Mesendoderm (in vitro differentiated cells): ENCODE data around the gene SAMD15.

Experiments used
- DNase-seq: peaks from one replicate; pipeline ENCODE4 v3.0.0; 2013
- H2AK5ac ChIP-seq: 2 replicates; pipeline ENCODE4 v1.6.1; 2013; ENCODE audit warnings: low read length, inconsistent platforms
- H2BK120ac ChIP-seq: 2 replicates; pipeline ENCODE4 v1.6.1; 2013; ENCODE audit warnings: low read depth, mild to moderate bottlenecking, low read length, moderate library complexity, mixed read lengths
- H2BK15ac ChIP-seq: replicated peaks from 2 replicates; pipeline ENCODE4 v1.6.1; 2013; ENCODE audit warnings: low read depth, mild to moderate bottlenecking, moderate library complexity
- H2BK5ac ChIP-seq: 2 replicates; pipeline ENCODE4 v1.6.1; 2013; ENCODE audit warnings: low read length, inconsistent platforms
- H3K18ac ChIP-seq: 2 replicates; pipeline ENCODE4 v1.6.1; 2013; ENCODE audit warnings: mild to moderate bottlenecking, low read length, mixed read lengths
- H3K23ac ChIP-seq: one replicate; pipeline ENCODE4 v1.6.1; 2013; ENCODE audit warnings: low read length
- H3K27ac ChIP-seq: 2 replicates; pipeline ENCODE4 v1.5.1; 2013; ENCODE audit warnings: low read depth, mild to moderate bottlenecking, inconsistent platforms, low read length, moderate library complexity
- H3K27me3 ChIP-seq: 2 replicates; pipeline ENCODE4 v1.6.1; 2013; ENCODE audit warnings: low read length, control low read depth, mild to moderate bottlenecking, inconsistent platforms; ENCODE audit not compliant: insufficient read depth, poor library complexity
- H3K36me3 ChIP-seq: 2 replicates; pipeline ENCODE4 v1.6.1; 2013; ENCODE audit warnings: low read length, inconsistent platforms; ENCODE audit not compliant: control insufficient read depth, insufficient read depth
- H3K4ac ChIP-seq: one replicate; pipeline ENCODE4 v1.6.1; 2013; ENCODE audit warnings: low read depth, mild to moderate bottlenecking, low read length, moderate library complexity
- H3K4me1 ChIP-seq: 2 replicates; pipeline ENCODE4 v1.6.1; 2013; ENCODE audit warnings: low read depth, low read length, inconsistent platforms; ENCODE audit not compliant: control insufficient read depth
- H3K4me2 ChIP-seq: 2 replicates; pipeline ENCODE4 v1.6.1; 2013; ENCODE audit warnings: low read length
- H3K4me3 ChIP-seq: 2 replicates; pipeline ENCODE4 v1.5.1; 2013; ENCODE audit warnings: mild to moderate bottlenecking, low read length
- H3K56ac ChIP-seq: one replicate; pipeline ENCODE4 v1.6.1; 2013; ENCODE audit warnings: low read length
- H3K79me1 ChIP-seq: 2 replicates; pipeline ENCODE4 v1.6.1; 2013; ENCODE audit warnings: low read length, inconsistent platforms
- H3K79me2 ChIP-seq: 2 replicates; pipeline ENCODE4 v1.6.1; 2013; ENCODE audit warnings: mild to moderate bottlenecking, low read length; ENCODE audit not compliant: control insufficient read depth, insufficient read depth
- H3K9ac ChIP-seq: 2 replicates; pipeline ENCODE4 v1.6.1; 2013; ENCODE audit warnings: low read length, inconsistent platforms
- H4K5ac ChIP-seq: one replicate; pipeline ENCODE4 v1.6.1; 2013; ENCODE audit warnings: low read length
- H4K8ac ChIP-seq: one replicate; pipeline ENCODE4 v1.6.1; 2013; ENCODE audit warnings: low read depth, mild to moderate bottlenecking, control low read depth, low read length, moderate library complexity
- WGBS: extraction: QIAGEN DNeasy Blood & Tissue Kit; methylation state at CpG from one replicate; pipeline ENCODE4 v1.1.7; 2013; ENCODE audit warnings: low lambda C conversion rate, missing lambda C conversion rate; ENCODE audit not compliant: insufficient coverage; ENCODE audit errors: extremely low coverage; 5-methylcytosine and 5-hydroxymethylcytosine counted together

SAMD15 gene

DNA sequence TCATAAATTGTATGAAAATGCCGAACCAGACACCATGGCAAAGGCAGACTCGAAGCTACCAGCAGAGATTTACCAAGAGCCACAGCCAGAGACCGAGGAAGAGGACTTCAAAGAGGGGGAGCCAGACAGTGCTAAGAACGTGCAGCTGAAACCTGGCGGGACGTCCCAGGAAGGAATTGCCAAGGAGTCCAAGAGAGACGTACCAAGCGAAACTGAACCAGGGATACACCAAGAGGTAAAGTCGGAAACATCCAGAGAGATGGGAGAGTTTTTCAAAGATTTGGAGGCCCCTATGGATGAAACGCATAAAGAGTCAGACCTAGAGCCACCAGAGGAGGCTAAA, 294 bp downstream of the SAMD15 start:
- no peak overlapping the region for H4K8ac ChIP-seq
- peak overlapping the region; percentile 58 for H3K9ac ChIP-seq
- H3K4me2 ChIP-seq: peak overlapping the region; percentile 98
- no CpG with 5 or more reads among the region's 10 CpGs for WGBS
- no peaks in the 10 kb centered on the region for H3K79me1 ChIP-seq
- peak overlapping the region; percentile 98 for H3K56ac ChIP-seq
- no peak overlapping the region for H2BK120ac ChIP-seq
- no peaks in the 10 kb centered on the region for H3K79me2 ChIP-seq
- no peak overlapping the region for H3K18ac ChIP-seq
- no peak overlapping the region for H4K5ac ChIP-seq
- H3K4ac ChIP-seq: no peak overlapping the region
- H3K27ac ChIP-seq: no peak overlapping the region
- no peak overlapping the region for H2AK5ac ChIP-seq
- H3K36me3 ChIP-seq: no peaks in the 10 kb centered on the region
- no peak overlapping the region for H2BK5ac ChIP-seq
- H3K4me3 ChIP-seq: peak overlapping the region; percentile 90
- no peaks in the 10 kb centered on the region for H3K27me3 ChIP-seq
- DNase-seq: no peak
- H2BK15ac ChIP-seq: no peak overlapping the region
- H3K4me1 ChIP-seq: peaks cover 5% of the 10 kb centered on the region
- no peak overlapping the region for H3K23ac ChIP-seq

DNA sequence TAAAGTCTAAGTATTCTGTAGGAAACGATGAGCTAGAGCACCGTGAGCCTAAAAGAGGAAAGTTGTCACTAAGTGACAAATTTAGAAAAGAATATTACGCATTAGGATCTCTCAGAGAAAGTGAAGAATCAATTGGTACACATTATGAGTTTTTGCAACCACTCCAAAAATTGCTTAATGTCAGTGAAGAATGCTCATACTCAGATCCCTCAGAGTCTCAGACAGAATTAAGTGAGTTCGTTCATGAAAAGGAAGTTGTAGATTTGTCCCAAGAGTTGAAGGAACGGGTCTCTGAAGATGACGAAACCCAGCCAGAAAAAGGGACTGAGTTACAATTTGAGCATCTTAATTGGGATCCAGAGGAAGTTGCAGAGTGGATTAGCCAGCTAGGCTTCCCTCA, 1.5 kb downstream of the SAMD15 start:
- Histone ChIP-seq H4K8ac (no peak overlapping the region), H3K79me1 (no peaks in the 10 kb centered on the region), H3K9ac (no peak overlapping the region), H3K4me2 (no peak overlapping the region), H3K56ac (no peak overlapping the region), H3K23ac (no peak overlapping the region), H2BK15ac (no peak overlapping the region), H3K18ac (no peak overlapping the region), H2BK120ac (no peak overlapping the region), H2AK5ac (no peak overlapping the region), H2BK5ac (no peak overlapping the region), H3K4me3 (no peak overlapping the region), H4K5ac (no peak overlapping the region), H3K36me3 (no peaks in the 10 kb centered on the region), H3K4me1 (peaks cover 5% of the 10 kb centered on the region), H3K4ac (no peak overlapping the region), H3K79me2 (no peaks in the 10 kb centered on the region), H3K27ac (no peak overlapping the region), H3K27me3 (no peaks in the 10 kb centered on the region)
- WGBS: no CpG with 5 or more reads among the region's 6 CpGs
- no peak for DNase-seq

DNA sequence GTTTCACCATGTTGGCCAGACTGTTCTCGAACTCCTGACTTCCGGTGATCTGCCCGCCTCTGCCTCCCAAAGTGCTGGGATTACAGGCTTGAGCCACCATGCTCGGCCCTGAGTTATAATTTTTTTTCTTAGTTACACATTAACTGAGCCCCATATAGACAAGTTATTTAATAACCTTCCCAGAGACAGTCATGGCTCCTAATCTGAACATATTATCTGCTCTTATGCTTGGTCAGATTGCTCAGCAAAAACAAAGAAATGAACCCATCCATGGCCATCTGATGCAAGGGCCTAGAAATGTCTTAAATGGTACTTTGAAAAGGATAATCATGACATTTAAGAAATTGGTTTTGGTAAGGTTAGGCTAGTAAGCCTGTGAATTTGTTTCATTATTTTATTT, 13.0 kb downstream of the SAMD15 start:
- H2BK120ac ChIP-seq: no peak overlapping the region
- H2BK5ac ChIP-seq: no peak overlapping the region
- H3K9ac ChIP-seq: no peak overlapping the region
- H3K4me1 ChIP-seq: no peaks in the 10 kb centered on the region
- WGBS: no CpG with 5 or more reads among the region's 4 CpGs
- no peaks in the 10 kb centered on the region for H3K36me3 ChIP-seq
- H3K4me2 ChIP-seq: no peak overlapping the region
- no peaks in the 10 kb centered on the region for H3K79me1 ChIP-seq
- no peak overlapping the region for H3K18ac ChIP-seq
- H4K5ac ChIP-seq: no peak overlapping the region
- H3K4ac ChIP-seq: no peak overlapping the region
- H3K79me2 ChIP-seq: no peaks in the 10 kb centered on the region
- no peak overlapping the region for H3K4me3 ChIP-seq
- no peak overlapping the region for H2BK15ac ChIP-seq
- no peak overlapping the region for H3K56ac ChIP-seq
- no peaks in the 10 kb centered on the region for H3K27me3 ChIP-seq
- H4K8ac ChIP-seq: no peak overlapping the region
- no peak overlapping the region for H3K27ac ChIP-seq
- no peak overlapping the region for H2AK5ac ChIP-seq
- H3K23ac ChIP-seq: no peak overlapping the region
- DNase-seq: no peak

DNA sequence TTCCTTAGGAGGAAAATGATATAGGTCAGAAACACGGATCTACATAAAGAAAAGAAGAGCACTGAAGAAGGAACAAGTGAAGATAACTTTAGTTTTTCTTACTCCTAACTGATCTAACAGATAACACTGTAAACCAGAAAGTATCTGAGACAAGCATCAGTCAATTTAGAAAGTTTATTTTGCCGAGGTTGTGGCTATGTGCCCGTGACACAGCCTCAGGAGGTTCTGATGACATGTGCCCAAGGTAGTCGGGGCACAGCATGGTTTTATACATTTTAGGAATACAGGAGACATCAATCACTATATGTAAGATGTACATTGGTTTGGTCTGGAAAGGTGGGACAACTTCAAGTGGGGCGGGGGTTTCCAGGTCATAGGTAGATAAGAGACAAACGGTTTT, 23.0 kb downstream of the SAMD15 start:
- Histone ChIP-seq H4K8ac (no peak overlapping the region), H2BK15ac (no peak overlapping the region), H3K79me1 (no peaks in the 10 kb centered on the region), H3K4ac (no peak overlapping the region), H2BK5ac (no peak overlapping the region), H2BK120ac (no peak overlapping the region), H3K18ac (no peak overlapping the region), H3K4me1 (no peaks in the 10 kb centered on the region), H3K4me3 (no peak overlapping the region), H3K9ac (no peak overlapping the region), H3K27me3 (no peaks in the 10 kb centered on the region), H2AK5ac (no peak overlapping the region), H3K79me2 (no peaks in the 10 kb centered on the region), H3K27ac (no peak overlapping the region), H3K36me3 (no peaks in the 10 kb centered on the region), H3K4me2 (no peak overlapping the region), H4K5ac (no peak overlapping the region), H3K56ac (no peak overlapping the region), H3K23ac (no peak overlapping the region)
- DNase-seq: no peak
- no CpG with 5 or more reads among the region's 6 CpGs for WGBS

DNA sequence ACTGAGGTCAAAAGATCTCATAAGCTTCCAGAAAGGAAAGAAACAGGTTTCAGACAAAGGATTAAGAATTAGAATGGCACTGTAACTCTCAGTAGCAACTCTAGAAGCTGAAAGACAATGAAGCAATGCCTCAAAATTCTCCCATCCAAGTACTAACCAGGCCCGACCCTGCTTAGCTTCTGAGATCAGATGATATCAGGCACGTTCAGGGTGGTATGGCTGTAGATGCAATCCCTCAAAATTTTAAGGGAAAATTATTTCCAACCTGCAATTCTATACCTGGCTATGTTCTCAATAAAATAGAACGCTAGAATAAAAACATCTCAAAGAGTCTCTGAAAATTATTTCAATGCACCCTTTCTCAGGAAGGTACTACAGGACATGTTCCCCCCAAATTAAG, 26.6 kb downstream of the SAMD15 start:
- WGBS: no CpG with 5 or more reads among the region's 3 CpGs
- no peaks in the 10 kb centered on the region for H3K36me3 ChIP-seq
- no peak for DNase-seq

DNA sequence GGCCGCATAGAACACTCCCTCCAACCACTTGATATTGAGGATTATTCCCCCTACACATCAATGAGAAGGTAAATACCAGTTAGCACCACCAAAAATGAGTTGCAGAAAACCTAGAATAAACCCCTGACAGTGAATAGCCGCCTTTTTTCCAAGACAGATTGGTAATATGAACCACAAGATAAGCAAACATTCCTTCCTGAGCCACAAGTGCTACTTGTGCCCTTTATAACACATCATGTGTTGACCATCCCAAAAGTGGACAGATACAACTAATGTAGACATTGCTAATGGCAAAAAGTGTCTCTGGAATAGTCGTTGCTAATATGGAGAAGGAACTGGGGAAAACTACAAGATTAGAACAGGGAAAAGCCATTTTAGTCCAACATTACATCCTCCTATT, 28.9 kb downstream of the SAMD15 start:
- Histone ChIP-seq H3K4me1 (no peaks in the 10 kb centered on the region), H2BK120ac (no peak overlapping the region), H4K8ac (no peak overlapping the region), H3K23ac (no peak overlapping the region), H3K4me2 (no peak overlapping the region), H2BK5ac (no peak overlapping the region), H3K18ac (no peak overlapping the region), H3K27me3 (no peaks in the 10 kb centered on the region), H2AK5ac (no peak overlapping the region), H3K27ac (no peak overlapping the region), H3K36me3 (no peaks in the 10 kb centered on the region), H3K4ac (no peak overlapping the region), H3K79me1 (no peaks in the 10 kb centered on the region), H4K5ac (no peak overlapping the region), H3K9ac (no peak overlapping the region), H3K4me3 (no peak overlapping the region), H3K56ac (no peak overlapping the region), H2BK15ac (no peak overlapping the region), H3K79me2 (no peaks in the 10 kb centered on the region)
- DNase-seq: no peak
- no CpG with 5 or more reads among the region's 3 CpGs for WGBS

More for the DNA sequence above, 26.6 kb downstream of the SAMD15 start:
- Histone ChIP-seq H4K5ac (no peak overlapping the region), H3K27ac (no peak overlapping the region), H3K18ac (no peak overlapping the region), H3K9ac (no peak overlapping the region), H2BK120ac (no peak overlapping the region), H2AK5ac (no peak overlapping the region), H3K79me2 (no peaks in the 10 kb centered on the region), H2BK15ac (no peak overlapping the region), H3K27me3 (no peaks in the 10 kb centered on the region), H3K23ac (no peak overlapping the region), H2BK5ac (no peak overlapping the region), H3K56ac (no peak overlapping the region), H3K4me3 (no peak overlapping the region), H3K4me1 (no peaks in the 10 kb centered on the region), H4K8ac (no peak overlapping the region), H3K4ac (no peak overlapping the region), H3K4me2 (no peak overlapping the region), H3K79me1 (no peaks in the 10 kb centered on the region)
